GM21367 (cell line): ENCODE results near the gene GADL1.

ENCODE experiments used
- ATAC-seq: cut with Tn5 transposase; IDR thresholded peaks from one replicate; pipeline ENCODE4 v1.9.1; 2021; ENCODE audit not compliant: unreplicated experiment

The GADL1 gene

GRCh38 chr3:30813734-30814133 lies 80.7 kb downstream of the GADL1 start:
- no peak for ATAC-seq

GRCh38 chr3:30811151-30811795 lies 83.2 kb downstream of the GADL1 start:
- ATAC-seq, result no peak

GRCh38 chr3:30810625-30811024 lies 83.8 kb downstream of the GADL1 start:
- no peak for ATAC-seq

GRCh38 chr3:30805695-30806094 lies 88.8 kb downstream of the GADL1 start:
- ATAC-seq, result no peak

GRCh38 chr3:30804984-30805383 lies 89.5 kb downstream of the GADL1 start:
- ATAC-seq, result no peak

GRCh38 chr3:30795176-30795575 lies 99.3 kb downstream of the GADL1 start:
- no peak for ATAC-seq

- no peak for ATAC-seq
Measured at GRCh38 chr3:30793740-30794139, 100.7 kb downstream of the GADL1 start.

GRCh38 chr3:30790150-30790549 lies 104.3 kb downstream of the GADL1 start:
- ATAC-seq, result no peak

GRCh38 chr3:30786365-30786764 lies 108.1 kb downstream of the GADL1 start:
- no peak for ATAC-seq

- no peak for ATAC-seq
Measured at GRCh38 chr3:30779686-30780287, 114.7 kb downstream of the GADL1 start.

- no peak for ATAC-seq
Measured at GRCh38 chr3:30778933-30779332, 115.5 kb downstream of the GADL1 start.

- no peak for ATAC-seq
Measured at GRCh38 chr3:30777426-30778113, 116.9 kb downstream of the GADL1 start.

GRCh38 chr3:30776186-30776815 lies 118.2 kb downstream of the GADL1 start:
- ATAC-seq, result no peak

GRCh38 chr3:30775040-30775439 lies 119.4 kb downstream of the GADL1 start:
- no peak for ATAC-seq

GRCh38 chr3:30774062-30774461 lies 120.4 kb downstream of the GADL1 start:
- ATAC-seq, result no peak

- no peak for ATAC-seq
Measured at GRCh38 chr3:30770387-30770786, 124.1 kb downstream of the GADL1 start.

- ATAC-seq, result peak; percentile 66
Measured at GRCh38 chr3:30768703-30769550, 125.5 kb downstream of the GADL1 start.

GRCh38 chr3:30768046-30768445 lies 126.4 kb downstream of the GADL1 start:
- ATAC-seq, result no peak

GRCh38 chr3:30766522-30766921 lies 127.9 kb downstream of the GADL1 start:
- no peak for ATAC-seq

GRCh38 chr3:30764891-30765290 lies 129.6 kb downstream of the GADL1 start:
- ATAC-seq, result no peak

GRCh38 chr3:30764281-30764680 lies 130.2 kb downstream of the GADL1 start:
- ATAC-seq, result no peak
